OCI-LY7 (cell line): ENCODE measurements around the gene MYRIP.
A peak's percentile ranks its signal among the peaks of the same experiment; 100 is the strongest.

ENCODE experiments used
- EZH2phosphoT487 ChIP-seq: fragments of 200-600 bp; sonication (generic); IDR thresholded peaks from 2 replicates; pipeline ENCODE4 v1.6.1; 2018; ENCODE audit warnings: low read depth, borderline replicate concordance, mild to moderate bottlenecking, mixed run types, antibody characterized with exemption, low read length, moderate library complexity, mixed read lengths
- TF ChIP-seq, protein P1 (sequence below): fragments of 200-600 bp; sonication (generic); conservative IDR thresholded peaks from 2 replicates; pipeline ENCODE4 v1.5.1; 2014; ENCODE audit warnings: mild to moderate bottlenecking, antibody characterized with exemption, low read length, moderate library complexity, mixed read lengths

DNA sequence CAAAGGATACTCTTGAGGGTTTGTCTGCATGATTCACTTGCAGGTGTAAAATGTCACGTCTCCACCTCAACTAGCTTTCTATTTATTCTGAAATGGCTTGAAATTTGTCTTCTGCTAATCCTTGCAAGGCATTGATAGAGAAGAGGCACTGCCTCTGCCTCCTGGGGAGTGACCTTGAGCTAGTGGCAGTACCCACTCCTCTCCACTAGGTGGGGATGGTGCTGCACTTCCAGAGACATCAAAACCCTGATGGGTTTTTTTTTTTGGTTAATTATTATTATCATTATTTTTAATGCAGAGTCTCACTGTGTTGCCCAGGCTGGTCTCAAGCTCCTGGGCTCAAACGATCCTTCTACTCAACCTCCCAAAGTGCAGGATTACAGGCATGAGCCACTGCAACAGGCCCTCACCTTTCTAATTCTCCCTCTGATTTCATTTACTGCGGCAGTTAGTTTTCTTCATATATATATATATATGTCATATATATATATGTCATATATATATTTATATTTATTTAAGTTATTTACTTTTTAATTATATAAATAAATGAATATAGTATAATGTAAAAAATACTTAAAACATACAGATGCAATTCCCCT, 382.5 kb downstream of the MYRIP start:
- TF ChIP-seq, protein P1, sequence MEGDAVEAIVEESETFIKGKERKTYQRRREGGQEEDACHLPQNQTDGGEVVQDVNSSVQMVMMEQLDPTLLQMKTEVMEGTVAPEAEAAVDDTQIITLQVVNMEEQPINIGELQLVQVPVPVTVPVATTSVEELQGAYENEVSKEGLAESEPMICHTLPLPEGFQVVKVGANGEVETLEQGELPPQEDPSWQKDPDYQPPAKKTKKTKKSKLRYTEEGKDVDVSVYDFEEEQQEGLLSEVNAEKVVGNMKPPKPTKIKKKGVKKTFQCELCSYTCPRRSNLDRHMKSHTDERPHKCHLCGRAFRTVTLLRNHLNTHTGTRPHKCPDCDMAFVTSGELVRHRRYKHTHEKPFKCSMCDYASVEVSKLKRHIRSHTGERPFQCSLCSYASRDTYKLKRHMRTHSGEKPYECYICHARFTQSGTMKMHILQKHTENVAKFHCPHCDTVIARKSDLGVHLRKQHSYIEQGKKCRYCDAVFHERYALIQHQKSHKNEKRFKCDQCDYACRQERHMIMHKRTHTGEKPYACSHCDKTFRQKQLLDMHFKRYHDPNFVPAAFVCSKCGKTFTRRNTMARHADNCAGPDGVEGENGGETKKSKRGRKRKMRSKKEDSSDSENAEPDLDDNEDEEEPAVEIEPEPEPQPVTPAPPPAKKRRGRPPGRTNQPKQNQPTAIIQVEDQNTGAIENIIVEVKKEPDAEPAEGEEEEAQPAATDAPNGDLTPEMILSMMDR = peak; percentile 81
- TF ChIP-seq EZH2phosphoT487 = no peak
